OCI-M2 (cell line): ENCODE data around the gene ZNF136.

ENCODE experiments used
- DNase-seq: peaks from one replicate; lab custom pipeline; 2025; ENCODE audit not compliant: unreplicated experiment; lab: John Stamatoyannopoulos, UW

ZNF136 gene

GRCh38 chr19:12187625-12188024 is 24.7 kb downstream of the ZNF136 start:
- DNase-seq: no peak

- DNase-seq: peak; percentile 97
Observed at GRCh38 chr19:12194827-12195731, 32.2 kb downstream of the ZNF136 start.

GRCh38 chr19:12198136-12198535 is 35.2 kb downstream of the ZNF136 start:
- DNase-seq: no peak

- DNase-seq: no peak
Observed at GRCh38 chr19:12199757-12200419, 37.0 kb downstream of the ZNF136 start.

- no peak for DNase-seq
Observed at GRCh38 chr19:12202250-12202649, 39.4 kb downstream of the ZNF136 start.

GRCh38 chr19:12205296-12205695 is 42.4 kb downstream of the ZNF136 start:
- no peak for DNase-seq

- no peak for DNase-seq
Observed at GRCh38 chr19:12208221-12208620, 45.3 kb downstream of the ZNF136 start.

- no peak for DNase-seq
Observed at GRCh38 chr19:12217332-12217731, 54.4 kb downstream of the ZNF136 start.

- DNase-seq: no peak
Observed at GRCh38 chr19:12222980-12223630, 60.2 kb downstream of the ZNF136 start.

- no peak for DNase-seq
Observed at GRCh38 chr19:12224676-12225075, 61.8 kb downstream of the ZNF136 start.

- DNase-seq: no peak
Observed at GRCh38 chr19:12229990-12230389, 67.1 kb downstream of the ZNF136 start.

GRCh38 chr19:12230751-12231733 is 68.1 kb downstream of the ZNF136 start:
- no peak for DNase-seq

GRCh38 chr19:12232961-12233360 is 70.1 kb downstream of the ZNF136 start:
- DNase-seq: no peak

GRCh38 chr19:12237143-12237839 is 74.4 kb downstream of the ZNF136 start:
- DNase-seq: no peak
